Skeletal muscle tissue (tissue), 4 donors: ENCODE results near the gene PTPRM. TPM values are rescaled to one million over a fixed set of nuclear protein-coding genes. Genes with fewer than 3 reads are reported as not detected.

Experiments used
- H3K27ac ChIP-seq: one replicate; pipeline ENCODE4 v1.7.0; 2013; ENCODE audit warnings: mild to moderate bottlenecking, low read depth, low read length, inconsistent platforms
- H3K27me3 ChIP-seq, 3 donors: one replicate each; pipeline ENCODE4 v1.7.0; 2013; ENCODE audit warnings: low read length in 3 of 3; ENCODE audit not compliant: control insufficient read depth in 3 of 3, insufficient read depth in 3 of 3
- H3K36me3 ChIP-seq, 3 donors: one replicate each; pipeline ENCODE4 v1.7.0; 2013; ENCODE audit warnings: low read length in 3 of 3; ENCODE audit not compliant: control insufficient read depth in 3 of 3, insufficient read depth in 3 of 3
- H3K4me1 ChIP-seq, 3 donors: one replicate each; pipeline ENCODE4 v1.7.0; 2013; ENCODE audit warnings: low read length in 3 of 3, mild to moderate bottlenecking in 3 of 3; ENCODE audit not compliant: control insufficient read depth in 3 of 3, insufficient read depth in 3 of 3
- H3K4me3 ChIP-seq, 3 donors: one replicate each; pipeline ENCODE4 v1.7.0; 2013; ENCODE audit warnings: low read length in 3 of 3
- H3K9ac ChIP-seq, 3 donors: one replicate each; pipeline ENCODE4 v1.7.0; 2013; ENCODE audit warnings: low read length in 3 of 3, mild to moderate bottlenecking in 3 of 3, moderate library complexity in 2 of 3, low read depth in 1 of 3
- H3K9me3 ChIP-seq, 3 donors: one replicate each; pipeline ENCODE4 v1.7.0; 2013; ENCODE audit warnings: low read length in 3 of 3; ENCODE audit not compliant: control insufficient read depth in 3 of 3
- total RNA-seq: library from RNA; depleted of rRNA; stranded (reverse); fragments of >200 nt; gene quantifications from one replicate; pipeline ENCODE4 v1.2.3, GENCODE V29; 2014
- donor health status: Osteomylitis.

The PTPRM gene
- total RNA-seq, 1 donor from 2014 or later = 68.9 TPM

- H3K36me3 ChIP-seq = peaks cover 0 to 2% (median 0%) of the 10 kb centered on the region in 3 donors
- no peak overlapping the region for H3K9ac ChIP-seq
- H3K4me1 ChIP-seq = peaks cover 18 to 27% (median 21%) of the 10 kb centered on the region in 3 donors
Measured at GRCh38 chr18:7658701-7659100, 91.6 kb downstream of the PTPRM start.

GRCh38 chr18:7661207-7661606 lies 94.1 kb downstream of the PTPRM start:
- Histone ChIP-seq H3K36me3 (peaks cover 0 to 2% (median 0%) of the 10 kb centered on the region in 3 donors), H3K4me3 (no peak overlapping the region), H3K4me1 (peaks cover 18 to 27% (median 22%) of the 10 kb centered on the region in 3 donors), H3K27me3 (no peaks in the 10 kb centered on the region), H3K9ac (no peak overlapping the region), H3K27ac (no peak overlapping the region), H3K9me3 (no peaks in the 10 kb centered on the region)

More at GRCh38 chr18:7658701-7659100, 91.6 kb downstream of the PTPRM start:
- H3K27me3 ChIP-seq = no peaks in the 10 kb centered on the region
- no peaks in the 10 kb centered on the region for H3K9me3 ChIP-seq
- H3K27ac ChIP-seq = no peak overlapping the region
- no peak overlapping the region for H3K4me3 ChIP-seq

- no peak overlapping the region for H3K9ac ChIP-seq
- no peak overlapping the region for H3K27ac ChIP-seq
- peaks cover 13 to 14% (median 14%) of the 10 kb centered on the region in 3 donors for H3K4me1 ChIP-seq
- H3K4me3 ChIP-seq = no peak overlapping the region
- H3K9me3 ChIP-seq = no peaks in the 10 kb centered on the region
- no peaks in the 10 kb centered on the region for H3K27me3 ChIP-seq
- peaks cover 0 to 2% (median 0%) of the 10 kb centered on the region in 3 donors for H3K36me3 ChIP-seq
Measured at GRCh38 chr18:7662866-7663265, 95.8 kb downstream of the PTPRM start.

GRCh38 chr18:7663366-7664312 lies 96.5 kb downstream of the PTPRM start:
- H3K4me3 ChIP-seq = no peak overlapping the region
- no peaks in the 10 kb centered on the region for H3K9me3 ChIP-seq
- peaks cover 15 to 18% (median 18%) of the 10 kb centered on the region in 3 donors for H3K4me1 ChIP-seq
- H3K27ac ChIP-seq = no peak overlapping the region
- peaks cover 0 to 2% (median 0%) of the 10 kb centered on the region in 3 donors for H3K36me3 ChIP-seq
- no peak overlapping the region for H3K9ac ChIP-seq
- no peaks in the 10 kb centered on the region for H3K27me3 ChIP-seq

GRCh38 chr18:7666195-7666776 lies 99.2 kb downstream of the PTPRM start:
- Histone ChIP-seq H3K36me3 (peaks cover 0 to 2% (median 0%) of the 10 kb centered on the region in 3 donors), H3K9ac (no peak overlapping the region), H3K27me3 (no peaks in the 10 kb centered on the region), H3K4me3 (no peak overlapping the region), H3K9me3 (no peaks in the 10 kb centered on the region), H3K27ac (no peak overlapping the region), H3K4me1 (peaks cover 15 to 25% (median 20%) of the 10 kb centered on the region in 3 donors)

GRCh38 chr18:7668392-7668791 lies 101.3 kb downstream of the PTPRM start:
- Histone ChIP-seq H3K4me3 (no peak overlapping the region), H3K27me3 (no peaks in the 10 kb centered on the region), H3K27ac (no peak overlapping the region), H3K4me1 (peaks cover 9 to 18% (median 12%) of the 10 kb centered on the region in 3 donors), H3K9ac (no peak overlapping the region), H3K36me3 (no peaks in the 10 kb centered on the region), H3K9me3 (no peaks in the 10 kb centered on the region)

- H3K4me3 ChIP-seq = no peak overlapping the region
- H3K9me3 ChIP-seq = no peaks in the 10 kb centered on the region
- H3K27ac ChIP-seq = no peak overlapping the region
- peaks cover 8 to 17% (median 14%) of the 10 kb centered on the region in 3 donors for H3K4me1 ChIP-seq
- H3K9ac ChIP-seq = no peak overlapping the region
- no peaks in the 10 kb centered on the region for H3K27me3 ChIP-seq
- no peaks in the 10 kb centered on the region for H3K36me3 ChIP-seq
Measured at GRCh38 chr18:7669361-7669760, 102.2 kb downstream of the PTPRM start.

GRCh38 chr18:7671105-7671504 lies 104.0 kb downstream of the PTPRM start:
- Histone ChIP-seq H3K9ac (no peak overlapping the region), H3K36me3 (no peaks in the 10 kb centered on the region), H3K4me3 (no peak overlapping the region), H3K27me3 (no peaks in the 10 kb centered on the region), H3K4me1 (peaks cover 8 to 20% (median 15%) of the 10 kb centered on the region in 3 donors), H3K27ac (no peak overlapping the region), H3K9me3 (no peaks in the 10 kb centered on the region)

GRCh38 chr18:7676253-7676873 lies 109.2 kb downstream of the PTPRM start:
- H3K4me3 ChIP-seq = no peak overlapping the region
- no peaks in the 10 kb centered on the region for H3K27me3 ChIP-seq
- H3K27ac ChIP-seq = no peak overlapping the region
- H3K36me3 ChIP-seq = peaks cover 0 to 3% (median 0%) of the 10 kb centered on the region in 3 donors
- H3K9me3 ChIP-seq = no peaks in the 10 kb centered on the region
- no peak overlapping the region for H3K9ac ChIP-seq
- H3K4me1 ChIP-seq = peaks cover 20 to 35% (median 21%) of the 10 kb centered on the region in 3 donors
